ENCODE measurements around the gene NEURL2. TPM values are rescaled to one million over a fixed set of nuclear protein-coding genes. Genes with fewer than 3 reads are reported as not detected.

NEURL2 gene
- total RNA-seq, 4 donors from 2014 or later: 6.5 to 12.9 (median 9.5) TPM

DNA sequence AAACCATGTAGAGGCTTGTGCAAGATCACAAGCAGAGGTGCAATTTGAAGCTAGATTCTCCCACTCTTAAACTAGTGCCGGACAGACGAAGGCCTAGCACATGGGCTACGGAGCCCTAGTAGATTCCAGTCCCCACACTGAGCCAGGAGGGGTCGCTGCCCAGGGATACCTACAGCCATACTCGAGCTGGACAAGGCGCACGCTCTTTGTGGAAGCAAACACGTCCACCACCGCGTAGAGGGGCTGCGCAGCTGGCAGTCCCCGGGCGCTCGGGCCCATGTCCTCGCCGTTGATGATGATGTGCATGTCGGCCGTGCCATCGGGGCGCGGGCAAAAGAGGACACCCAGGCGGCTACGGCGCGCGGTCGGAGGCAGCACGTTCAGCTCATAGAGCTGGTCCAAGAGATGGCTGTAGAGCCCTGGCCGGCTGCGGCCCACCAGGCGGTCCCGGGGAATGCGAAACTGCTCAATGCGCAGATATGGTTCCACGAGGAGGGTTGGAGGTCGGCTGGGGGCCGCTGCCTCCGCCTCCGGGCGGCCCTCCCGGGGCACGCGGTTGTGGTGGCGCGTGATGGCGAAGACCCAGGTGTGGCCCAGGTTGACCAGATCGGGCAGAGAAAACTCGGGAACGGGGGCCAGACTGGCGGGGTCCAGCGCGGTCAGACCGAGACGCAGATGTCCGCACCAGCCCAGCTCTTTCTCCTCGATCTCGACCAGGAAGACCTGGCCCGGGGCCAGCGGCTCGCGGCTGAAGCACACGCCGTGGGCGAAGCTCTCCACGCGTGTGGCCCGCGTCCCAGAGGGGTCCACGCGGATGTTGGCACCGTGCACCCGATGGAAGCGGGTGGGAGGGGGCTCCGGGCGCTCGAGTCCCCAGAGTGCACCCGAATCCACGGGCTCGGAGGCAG, 677 bp downstream of the NEURL2 start:
- intact Hi-C loops (cut with DNase I; ENCODE audit: low total_unique reads): no loop called here
- no peak for TF ChIP-seq POLR2A (IDR thresholded peaks at IDR 0.05)
- TF ChIP-seq, protein P1, sequence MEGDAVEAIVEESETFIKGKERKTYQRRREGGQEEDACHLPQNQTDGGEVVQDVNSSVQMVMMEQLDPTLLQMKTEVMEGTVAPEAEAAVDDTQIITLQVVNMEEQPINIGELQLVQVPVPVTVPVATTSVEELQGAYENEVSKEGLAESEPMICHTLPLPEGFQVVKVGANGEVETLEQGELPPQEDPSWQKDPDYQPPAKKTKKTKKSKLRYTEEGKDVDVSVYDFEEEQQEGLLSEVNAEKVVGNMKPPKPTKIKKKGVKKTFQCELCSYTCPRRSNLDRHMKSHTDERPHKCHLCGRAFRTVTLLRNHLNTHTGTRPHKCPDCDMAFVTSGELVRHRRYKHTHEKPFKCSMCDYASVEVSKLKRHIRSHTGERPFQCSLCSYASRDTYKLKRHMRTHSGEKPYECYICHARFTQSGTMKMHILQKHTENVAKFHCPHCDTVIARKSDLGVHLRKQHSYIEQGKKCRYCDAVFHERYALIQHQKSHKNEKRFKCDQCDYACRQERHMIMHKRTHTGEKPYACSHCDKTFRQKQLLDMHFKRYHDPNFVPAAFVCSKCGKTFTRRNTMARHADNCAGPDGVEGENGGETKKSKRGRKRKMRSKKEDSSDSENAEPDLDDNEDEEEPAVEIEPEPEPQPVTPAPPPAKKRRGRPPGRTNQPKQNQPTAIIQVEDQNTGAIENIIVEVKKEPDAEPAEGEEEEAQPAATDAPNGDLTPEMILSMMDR (IDR thresholded peaks at IDR 0.05): peak in 1 of 3 donors; percentile 52
- 5% methylated on average over 36 to 40 of the region's 79 CpGs for WGBS, 2 donors
- DNase-seq (ENCODE audit: low spot score in 2 of 2): peak; percentile 78 to 96
- H3K4me3 ChIP-seq (ENCODE audit: low read depth, poor library complexity, severe bottlenecking): peak overlapping the region; percentile 66

DNA sequence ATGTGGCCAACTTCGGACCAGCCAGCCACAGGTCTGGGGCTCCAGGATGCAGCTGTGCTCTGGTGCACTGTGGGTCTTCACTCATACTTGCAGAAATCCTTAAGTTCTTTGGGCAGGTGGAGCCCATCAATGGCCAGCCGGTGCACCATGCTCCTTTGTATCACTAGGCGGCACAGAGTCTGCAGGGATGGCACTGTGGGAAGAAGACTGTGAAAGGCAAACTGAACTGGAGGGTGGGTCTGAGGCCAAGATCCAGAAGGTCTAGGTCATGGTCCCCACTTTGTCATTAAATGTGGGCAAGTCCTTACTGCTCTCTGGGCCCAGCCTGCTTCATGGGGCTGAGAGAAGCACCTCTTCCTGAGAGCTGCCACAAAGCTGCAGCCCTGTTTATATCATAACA, 2.3 kb downstream of the NEURL2 start:
- 80 to 91% methylated on average over 3 of the region's 3 CpGs for WGBS, 2 donors
- TF ChIP-seq, protein P1 (IDR thresholded peaks at IDR 0.05): no peak
- no peak for TF ChIP-seq POLR2A (IDR thresholded peaks at IDR 0.05)
- intact Hi-C loops (cut with DNase I; ENCODE audit: low total_unique reads): no loop called here
- no peak for DNase-seq (ENCODE audit: low spot score in 2 of 2)
- H3K4me3 ChIP-seq (ENCODE audit: low read depth, poor library complexity, severe bottlenecking): no peak overlapping the region

DNA sequence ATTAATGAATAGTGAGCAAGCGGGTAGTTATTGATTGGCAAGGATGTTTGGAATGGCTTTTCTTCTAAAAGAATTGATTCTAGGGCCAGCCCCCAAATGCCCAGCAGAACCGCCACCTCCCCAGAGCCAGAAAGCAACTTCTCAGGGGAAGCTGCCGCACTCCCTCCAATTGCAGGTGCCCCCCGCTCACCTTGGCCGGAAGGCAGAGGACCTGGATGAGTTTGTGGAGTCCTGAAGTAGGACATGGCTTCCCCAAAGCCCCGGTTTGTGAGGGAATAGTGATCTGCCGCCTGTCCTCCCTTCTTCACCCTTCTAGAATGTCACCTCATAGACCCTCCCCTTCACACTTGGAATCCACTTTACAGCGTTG, 3.7 kb downstream of the NEURL2 start, which contains the start of gene SPATA25:
SPATA25 (minus strand) TSS at position 277 of the 370 bp plus-strand sequence; CDS start at position 245, 32 bp downstream.
- DNase-seq (ENCODE audit: low spot score in 2 of 2): no peak
- TF ChIP-seq, protein P1 (IDR thresholded peaks at IDR 0.05): no peak
- no peak for TF ChIP-seq POLR2A (IDR thresholded peaks at IDR 0.05)
- WGBS, 2 donors: 89 to 94% methylated on average over 8 of the region's 8 CpGs
- intact Hi-C loops (cut with DNase I; ENCODE audit: low total_unique reads): no loop called here
- H3K4me3 ChIP-seq (ENCODE audit: low read depth, poor library complexity, severe bottlenecking): no peak within 1 kb of the TSS

DNA sequence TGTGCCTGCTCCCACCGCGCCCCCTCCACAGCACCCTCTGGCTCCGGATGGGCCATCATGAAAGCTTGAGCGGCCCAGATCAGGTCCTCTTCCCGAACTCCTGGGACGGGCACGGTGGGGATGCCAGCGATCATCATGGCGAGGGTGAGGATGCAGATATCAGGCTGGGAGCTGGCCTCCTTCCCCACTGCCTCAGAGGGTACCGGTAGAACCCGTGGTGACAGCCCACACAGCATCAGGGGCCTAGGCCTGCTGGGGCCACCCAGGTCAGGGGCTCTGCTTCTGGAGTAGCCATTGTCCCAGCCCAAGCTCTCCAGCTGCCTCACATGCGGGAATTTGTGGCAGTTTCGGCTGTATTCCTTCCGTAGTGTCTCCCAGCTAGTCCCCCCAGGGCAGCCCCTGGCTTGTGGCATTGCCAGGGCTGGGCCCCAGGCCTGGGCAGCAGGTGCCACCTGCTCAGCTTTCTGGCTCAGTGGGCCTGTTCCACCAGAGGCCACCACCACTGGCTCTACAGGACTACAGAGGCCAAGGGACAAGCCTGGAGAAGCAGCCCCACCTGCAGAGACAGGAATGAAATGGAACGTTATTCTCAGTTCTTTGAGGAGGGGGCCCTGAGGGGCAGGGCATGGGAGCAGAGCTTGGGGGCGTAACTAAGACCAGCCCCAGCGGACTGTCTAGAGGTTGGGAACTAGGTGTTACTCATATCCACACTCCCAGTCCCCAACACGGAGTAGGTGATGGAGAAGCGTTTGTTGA, 4.2 kb downstream of the NEURL2 start:
- intact Hi-C loops (cut with DNase I; ENCODE audit: low total_unique reads): no loop called here
- no peak for DNase-seq (ENCODE audit: low spot score in 2 of 2)
- TF ChIP-seq, protein P1 (IDR thresholded peaks at IDR 0.05): no peak
- TF ChIP-seq POLR2A (IDR thresholded peaks at IDR 0.05): no peak
- 86 to 91% methylated on average over 13 to 15 of the region's 19 CpGs for WGBS, 2 donors
- no peak overlapping the region for H3K4me3 ChIP-seq (ENCODE audit: low read depth, poor library complexity, severe bottlenecking)

DNA sequence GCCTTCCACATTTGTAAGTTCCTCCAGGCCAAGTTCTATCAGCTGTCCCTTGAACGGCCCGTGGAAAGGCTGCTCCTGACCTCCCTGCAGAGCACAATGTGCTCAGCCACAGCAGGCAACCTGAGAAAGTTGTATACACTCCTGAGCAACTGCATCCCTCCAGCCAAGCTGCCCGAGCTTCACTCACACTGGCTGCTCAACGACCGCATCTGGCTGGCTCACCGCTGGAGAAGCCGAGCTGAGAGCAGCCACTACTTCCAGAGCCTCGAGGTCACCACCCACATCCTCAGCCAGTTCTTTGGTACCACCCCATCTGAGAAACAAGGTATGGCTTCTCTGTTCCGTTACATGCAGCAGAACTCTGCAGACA, 7.9 kb downstream of the NEURL2 start:
- WGBS, 2 donors: 76 to 82% methylated on average over 9 of the region's 9 CpGs
- TF ChIP-seq POLR2A (IDR thresholded peaks at IDR 0.05): no peak
- TF ChIP-seq, protein P1 (IDR thresholded peaks at IDR 0.05): no peak
- DNase-seq (ENCODE audit: low spot score in 2 of 2): no peak
- intact Hi-C loops (cut with DNase I; ENCODE audit: low total_unique reads): no loop called here
- no peak overlapping the region for H3K4me3 ChIP-seq (ENCODE audit: low read depth, poor library complexity, severe bottlenecking)

Data from lower leg skin (tissue), 4 donors.